ENCODE results near the gene MED12L.

DNA sequence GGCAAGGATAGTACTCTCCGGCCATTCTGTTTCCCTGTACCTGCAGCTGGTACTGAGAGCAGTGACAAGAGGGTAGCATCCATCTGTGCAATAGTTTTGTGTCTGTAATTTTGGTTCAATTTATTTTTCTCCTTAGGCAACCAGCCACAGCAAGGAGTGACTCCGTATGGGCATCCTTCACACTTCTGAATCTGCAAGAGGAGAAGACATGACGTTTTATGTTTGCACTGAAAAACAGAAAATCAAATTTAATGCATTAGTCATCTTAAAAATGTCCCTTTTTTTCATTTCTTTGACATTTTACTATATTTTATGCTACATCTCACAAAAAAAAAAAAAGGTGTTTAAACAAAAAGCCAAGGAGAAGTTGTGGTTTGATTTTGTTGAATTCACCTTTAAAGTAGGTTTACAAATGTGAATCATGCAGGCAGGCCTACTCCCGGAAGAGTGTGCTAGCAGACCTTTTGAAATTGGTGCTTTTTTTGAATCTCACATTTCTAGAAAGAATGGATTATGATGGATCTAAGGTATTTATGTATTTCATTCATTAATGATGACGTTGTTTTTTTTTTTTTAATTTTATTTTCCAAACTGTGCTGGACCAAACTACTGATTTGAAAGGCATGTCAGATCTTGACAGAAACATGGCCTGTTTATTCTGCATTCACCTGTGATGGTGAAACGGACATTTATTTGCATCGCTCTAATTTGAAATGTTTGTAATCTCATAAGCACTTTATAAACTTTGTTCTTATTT, 347.3 kb downstream of the MED12L start:
- TF ChIP-seq BRCA1 (IDR thresholded peaks at IDR 0.05) (no peak), BRCA1 (CRISPR knock-in tag; IDR thresholded peaks at IDR 0.05) (no peak), TAF1 (IDR thresholded peaks at IDR 0.05; ENCODE audit: control insufficient read depth, extremely low read depth, insufficient read depth, low read length, severe bottlenecking) (no peak)

All from K562 (cell line).